Tibial nerve (tissue), 4 donors: ENCODE results near the gene CDH13. TPM values are rescaled to one million over a fixed set of nuclear protein-coding genes. Genes with fewer than 3 reads are reported as not detected.

Source experiments
- DNase-seq, 2 donors: peaks; one replicate each; pipeline ENCODE4 v3.0.0-alpha.2; 2019; ENCODE audit warnings: low spot score in 2 of 2
- H3K27ac ChIP-seq, 4 donors: fragments of 200-600 bp; sonication (generic) in 3 of 4; one replicate each; pipeline ENCODE4 v1.5.1; 2017 to 2019; ENCODE audit warnings: mild to moderate bottlenecking in 1 of 4
- H3K27me3 ChIP-seq, 2 donors: fragments of 200-600 bp; sonication (generic) in 1 of 2; one replicate each; pipeline versions ENCODE4 v1.5.1 to v1.6.0; 2017 to 2019
- H3K36me3 ChIP-seq, 3 donors: fragments of 200-600 bp; sonication (generic); one replicate each; pipeline ENCODE4 v1.5.1; 2018 to 2019
- H3K4me1 ChIP-seq, 4 donors: fragments of 200-600 bp; sonication (generic) in 3 of 4; one replicate each; pipeline ENCODE4 v1.5.1; 2017 to 2019
- H3K4me3 ChIP-seq, 4 donors: fragments of 200-600 bp; sonication (generic) in 3 of 4; one replicate each; pipeline ENCODE4 v1.5.1; 2017 to 2019; ENCODE audit warnings: mild to moderate bottlenecking in 1 of 4, moderate library complexity in 1 of 4
- H3K9me3 ChIP-seq, 4 donors: fragments of 200-600 bp; sonication (generic) in 3 of 4; one replicate each; pipeline ENCODE4 v1.5.1; 2017 to 2019
- EP300 ChIP-seq, 2 donors: sonication (generic); formaldehyde crosslinking; IDR thresholded peaks; one replicate each; pipeline ENCODE4 v1.6.1; 2017; ENCODE audit warnings: antibody characterized with exemption in 2 of 2, mild to moderate bottlenecking in 1 of 2
- POLR2A ChIP-seq, 2 donors: fragments of 450-650 bp; IDR thresholded peaks; one replicate each; pipeline ENCODE4 v1.6.1; 2017; ENCODE audit warnings: antibody characterized with exemption in 2 of 2, mild to moderate bottlenecking in 2 of 2, moderate library complexity in 2 of 2
- WGBS, 2 donors: methylation state at CpG; one replicate each; pipeline ENCODE4 v1.1.5; 2018; 5-methylcytosine and 5-hydroxymethylcytosine counted together
- total RNA-seq, 4 donors: library from RNA; depleted of rRNA; stranded (reverse); fragments of >200 nt; gene quantifications; one replicate each; pipeline ENCODE4 v1.1.0, GENCODE V29; 2016
- TF ChIP-seq, protein P1 (sequence below), 5 experiments: fragments of 200-600 bp in 3 of 5; fragments of 450-650 bp in 2 of 5; sonication (generic) in 3 of 5; IDR thresholded peaks; one replicate each; pipeline ENCODE4 v1.5.1; 2016 to 2019; ENCODE audit warnings: antibody characterized with exemption in 5 of 5, mild to moderate bottlenecking in 3 of 5, moderate library complexity in 2 of 5

CDH13 gene
- total RNA-seq, 4 donors from 2014 or later: 4.1 to 14.4 (median 5.8) TPM

DNA sequence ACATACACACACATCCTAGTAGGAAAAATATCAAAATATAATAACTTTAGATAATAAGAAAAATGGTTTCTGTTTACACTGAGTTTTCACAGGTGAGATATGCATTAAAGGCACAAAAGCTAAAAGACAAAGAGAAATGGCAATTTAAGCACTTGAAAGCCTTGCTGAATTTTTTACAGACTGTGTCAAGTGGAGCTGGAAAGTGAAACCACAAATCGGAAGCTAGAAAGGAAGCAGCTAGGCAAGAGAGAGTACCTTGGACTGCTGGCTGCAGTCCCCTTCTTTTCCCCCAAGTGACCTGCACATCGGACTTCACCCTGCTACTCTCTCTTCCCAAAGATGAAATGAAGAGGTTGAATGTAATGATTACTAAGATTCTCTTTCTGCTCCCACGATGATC lies 135.1 kb downstream of the CDH13 start:
- TF ChIP-seq EP300 (IDR thresholded peaks at IDR 0.05) (no peak), POLR2A (IDR thresholded peaks at IDR 0.05) (no peak)
- TF ChIP-seq, protein P1, sequence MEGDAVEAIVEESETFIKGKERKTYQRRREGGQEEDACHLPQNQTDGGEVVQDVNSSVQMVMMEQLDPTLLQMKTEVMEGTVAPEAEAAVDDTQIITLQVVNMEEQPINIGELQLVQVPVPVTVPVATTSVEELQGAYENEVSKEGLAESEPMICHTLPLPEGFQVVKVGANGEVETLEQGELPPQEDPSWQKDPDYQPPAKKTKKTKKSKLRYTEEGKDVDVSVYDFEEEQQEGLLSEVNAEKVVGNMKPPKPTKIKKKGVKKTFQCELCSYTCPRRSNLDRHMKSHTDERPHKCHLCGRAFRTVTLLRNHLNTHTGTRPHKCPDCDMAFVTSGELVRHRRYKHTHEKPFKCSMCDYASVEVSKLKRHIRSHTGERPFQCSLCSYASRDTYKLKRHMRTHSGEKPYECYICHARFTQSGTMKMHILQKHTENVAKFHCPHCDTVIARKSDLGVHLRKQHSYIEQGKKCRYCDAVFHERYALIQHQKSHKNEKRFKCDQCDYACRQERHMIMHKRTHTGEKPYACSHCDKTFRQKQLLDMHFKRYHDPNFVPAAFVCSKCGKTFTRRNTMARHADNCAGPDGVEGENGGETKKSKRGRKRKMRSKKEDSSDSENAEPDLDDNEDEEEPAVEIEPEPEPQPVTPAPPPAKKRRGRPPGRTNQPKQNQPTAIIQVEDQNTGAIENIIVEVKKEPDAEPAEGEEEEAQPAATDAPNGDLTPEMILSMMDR (IDR thresholded peaks at IDR 0.05): no peak
- DNase-seq: no peak
- WGBS, 2 donors: 29 to 46% methylated on average over 3 of the region's 3 CpGs
- peak overlapping the region in 1 of 4 donors; percentile 23 for H3K27ac ChIP-seq
- H3K4me3 ChIP-seq: peak overlapping the region in 1 of 4 donors; percentile 21
- H3K9me3 ChIP-seq: no peaks in the 10 kb centered on the region
- no peaks in the 10 kb centered on the region for H3K27me3 ChIP-seq
- no peaks in the 10 kb centered on the region for H3K36me3 ChIP-seq
- H3K4me1 ChIP-seq: peaks cover 0 to 17% (median 0%) of the 10 kb centered on the region in 4 donors

DNA sequence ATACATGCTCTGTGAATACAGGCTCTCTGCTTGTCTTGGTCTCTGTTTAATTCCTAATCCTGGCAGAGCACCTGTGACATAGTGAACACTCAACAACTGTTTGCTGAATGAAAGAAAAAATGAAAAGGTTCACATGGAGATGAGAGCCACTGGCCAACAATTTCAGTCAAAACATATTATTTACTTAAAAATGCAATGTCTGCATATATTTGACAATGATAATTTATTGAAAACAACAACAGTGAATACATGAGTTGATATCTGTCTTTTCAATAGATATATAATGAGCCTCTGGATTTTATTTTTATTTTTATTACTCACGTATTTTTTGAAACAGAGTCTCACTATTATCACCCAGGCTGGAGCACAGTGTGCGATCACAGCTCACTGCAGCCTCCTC lies 136.6 kb downstream of the CDH13 start:
- H3K4me3 ChIP-seq: no peak overlapping the region
- H3K36me3 ChIP-seq: no peaks in the 10 kb centered on the region
- no peak for DNase-seq
- peaks cover 0 to 17% (median 0%) of the 10 kb centered on the region in 4 donors for H3K4me1 ChIP-seq
- TF ChIP-seq, protein P1 (IDR thresholded peaks at IDR 0.05): no peak
- no peak for TF ChIP-seq POLR2A (IDR thresholded peaks at IDR 0.05)
- TF ChIP-seq EP300 (IDR thresholded peaks at IDR 0.05): no peak
- H3K27me3 ChIP-seq: no peaks in the 10 kb centered on the region
- no peaks in the 10 kb centered on the region for H3K9me3 ChIP-seq
- no peak overlapping the region for H3K27ac ChIP-seq
- 90 to 97% methylated on average over 2 of the region's 2 CpGs for WGBS, 2 donors

DNA sequence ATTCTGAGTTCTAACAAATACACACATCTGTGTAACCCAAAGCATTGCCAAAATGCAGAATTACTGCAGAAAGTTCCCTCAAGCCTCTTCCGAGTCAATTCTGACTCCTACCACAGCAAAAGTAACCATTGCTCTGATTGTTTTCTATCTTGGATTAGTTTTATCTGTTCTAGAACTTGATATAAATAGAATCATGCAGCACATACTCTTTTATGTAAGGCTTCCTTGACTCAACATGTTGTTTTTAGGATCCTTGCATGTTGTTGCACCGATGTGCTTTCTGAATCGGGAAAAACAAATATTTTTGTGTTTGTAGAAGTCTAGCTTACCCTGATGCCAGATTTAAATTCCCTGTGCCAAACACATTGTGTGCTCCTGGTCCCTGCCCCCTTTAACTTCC lies 140.4 kb downstream of the CDH13 start:
- no peak for TF ChIP-seq EP300 (IDR thresholded peaks at IDR 0.05)
- no peak for TF ChIP-seq POLR2A (IDR thresholded peaks at IDR 0.05)
- TF ChIP-seq, protein P1 (IDR thresholded peaks at IDR 0.05): no peak
- Histone ChIP-seq H3K4me3 (no peak overlapping the region), H3K36me3 (no peaks in the 10 kb centered on the region), H3K27me3 (no peaks in the 10 kb centered on the region), H3K9me3 (no peaks in the 10 kb centered on the region), H3K4me1 (peaks cover 0 to 3% (median 0%) of the 10 kb centered on the region in 4 donors), H3K27ac (no peak overlapping the region)
- 71 to 76% methylated on average over 3 of the region's 3 CpGs for WGBS, 2 donors
- DNase-seq: no peak

DNA sequence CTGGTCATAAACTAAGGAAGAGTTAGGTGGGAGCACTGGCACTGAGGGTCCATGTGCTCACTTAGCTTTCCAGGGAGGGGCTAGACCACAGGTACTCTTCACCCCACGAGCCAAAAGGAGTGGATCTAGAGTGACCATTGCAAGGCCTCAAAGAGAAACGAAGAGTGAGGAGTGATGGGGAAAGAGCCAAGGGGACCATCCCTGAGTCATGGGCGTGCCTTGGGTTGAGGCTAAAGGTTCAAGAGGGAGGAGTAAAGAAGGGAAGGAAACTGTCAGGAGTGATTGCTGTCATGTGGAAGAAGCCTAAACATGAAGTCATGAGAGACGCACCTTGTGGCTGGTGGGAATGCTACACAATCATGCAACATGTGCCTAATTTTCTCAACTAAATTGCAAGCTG lies 141.0 kb downstream of the CDH13 start:
- H3K27me3 ChIP-seq: no peaks in the 10 kb centered on the region
- TF ChIP-seq POLR2A (IDR thresholded peaks at IDR 0.05): no peak
- no peak for TF ChIP-seq EP300 (IDR thresholded peaks at IDR 0.05)
- TF ChIP-seq, protein P1 (IDR thresholded peaks at IDR 0.05): no peak
- H3K36me3 ChIP-seq: no peaks in the 10 kb centered on the region
- H3K4me1 ChIP-seq: no peaks in the 10 kb centered on the region
- H3K9me3 ChIP-seq: no peaks in the 10 kb centered on the region
- H3K27ac ChIP-seq: no peak overlapping the region
- no peak for DNase-seq
- 83 to 95% methylated on average over 4 of the region's 4 CpGs for WGBS, 2 donors
- no peak overlapping the region for H3K4me3 ChIP-seq

DNA sequence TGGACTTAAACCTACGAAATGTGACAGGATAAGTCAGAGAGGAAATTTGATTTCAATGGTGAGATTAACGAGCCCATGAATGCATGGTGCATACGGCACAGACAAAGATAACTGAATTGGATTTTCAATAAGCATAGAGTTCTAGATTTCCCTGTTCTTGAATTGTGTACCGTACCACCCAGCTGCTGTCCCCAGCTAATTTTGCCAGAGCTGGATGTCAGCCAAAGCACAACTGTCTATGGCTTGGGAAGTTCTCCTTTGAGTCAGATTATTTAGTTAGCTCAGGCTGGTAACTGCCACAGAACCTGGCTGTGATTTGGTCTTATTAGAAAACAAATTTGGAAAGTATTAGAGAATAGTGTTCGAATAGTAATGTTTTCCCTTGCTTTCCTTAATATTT lies 143.1 kb downstream of the CDH13 start:
- 74 to 78% methylated on average over 5 of the region's 5 CpGs for WGBS, 2 donors
- TF ChIP-seq EP300 (IDR thresholded peaks at IDR 0.05) (no peak), POLR2A (IDR thresholded peaks at IDR 0.05) (no peak)
- TF ChIP-seq, protein P1 (IDR thresholded peaks at IDR 0.05): no peak
- Histone ChIP-seq H3K27ac (no peak overlapping the region), H3K27me3 (no peaks in the 10 kb centered on the region), H3K4me1 (no peaks in the 10 kb centered on the region), H3K9me3 (no peaks in the 10 kb centered on the region), H3K36me3 (no peaks in the 10 kb centered on the region), H3K4me3 (no peak overlapping the region)
- peak in 1 of 2 donors; percentile 24 for DNase-seq
